HL-60 (cell line): ENCODE results near the gene STAC3.
A peak's percentile ranks its signal among the peaks of the same experiment; 100 is the strongest.

Experiments used
- DNase-seq, 2 experiments: peaks; one replicate each; pipeline ENCODE4 v3.0.0-alpha.2; 2010 to 2020; ENCODE audit warnings: low read depth in 1 of 2, low spot score in 1 of 2
- H3K27ac ChIP-seq: fragments of 250-450 bp; sonication (Bioruptor Pico); replicated peaks from 2 replicates; pipeline ENCODE4 v1.5.1; 2020; ENCODE audit warnings: mild to moderate bottlenecking, moderate library complexity
- H3K27me3 ChIP-seq: fragments of 250-450 bp; sonication (Bioruptor Pico); 2 replicates; pipeline ENCODE4 v1.5.1; 2021; ENCODE audit warnings: mild to moderate bottlenecking, moderate library complexity; ENCODE audit not compliant: insufficient read depth, poor library complexity, severe bottlenecking
- H3K4me3 ChIP-seq: replicated peaks from 2 replicates; pipeline ENCODE4 v1.5.1; 2011; ENCODE audit warnings: mild to moderate bottlenecking, control low read depth, low read length; ENCODE audit not compliant: insufficient read depth
- CTCF ChIP-seq: IDR thresholded peaks from one replicate; pipeline ENCODE4 v1.5.1; 2011; ENCODE audit warnings: low read length, control low read depth, inconsistent platforms; ENCODE audit not compliant: insufficient read depth
- GABPA ChIP-seq: IDR thresholded peaks from 2 replicates; pipeline ENCODE4 v1.6.1; 2012; ENCODE audit warnings: low read depth
- POLR2AphosphoS5 ChIP-seq: IDR thresholded peaks from 2 replicates; pipeline ENCODE4 v1.6.1; 2012; ENCODE audit warnings: low read depth
- SPI1 ChIP-seq: IDR thresholded peaks from 2 replicates; pipeline ENCODE4 v1.6.1; 2012; ENCODE audit warnings: low read depth, mild to moderate bottlenecking, borderline replicate concordance
- TF ChIP-seq, protein P1 (sequence below): IDR thresholded peaks from 2 replicates; pipeline ENCODE4 v1.6.1; 2012; ENCODE audit warnings: low read depth; ENCODE audit not compliant: insufficient replicate concordance

STAC3 gene

DNA sequence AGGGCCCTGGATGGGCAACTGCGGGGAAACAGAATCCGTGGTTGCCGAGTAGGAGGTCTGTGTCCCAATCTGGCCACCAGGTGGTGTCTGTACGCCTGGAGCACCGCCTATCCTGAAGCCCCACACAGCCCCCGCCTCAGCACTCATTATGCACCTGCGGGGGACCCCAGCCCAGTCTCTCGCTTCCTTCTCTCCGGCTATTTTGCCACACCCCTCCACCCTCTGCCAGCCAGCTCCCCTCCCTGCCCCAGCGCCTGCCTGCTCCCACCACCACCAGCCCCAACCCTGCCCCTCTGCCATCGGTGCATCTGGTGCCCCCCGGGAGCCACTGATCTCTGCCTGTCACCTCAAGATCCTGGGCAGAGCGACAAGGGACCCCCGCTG is 36.6 kb downstream of the STAC3 start:
- peak in 1 of 2 experiments; percentile 61 for DNase-seq
- no peak for TF ChIP-seq POLR2AphosphoS5
- TF ChIP-seq, protein P1, sequence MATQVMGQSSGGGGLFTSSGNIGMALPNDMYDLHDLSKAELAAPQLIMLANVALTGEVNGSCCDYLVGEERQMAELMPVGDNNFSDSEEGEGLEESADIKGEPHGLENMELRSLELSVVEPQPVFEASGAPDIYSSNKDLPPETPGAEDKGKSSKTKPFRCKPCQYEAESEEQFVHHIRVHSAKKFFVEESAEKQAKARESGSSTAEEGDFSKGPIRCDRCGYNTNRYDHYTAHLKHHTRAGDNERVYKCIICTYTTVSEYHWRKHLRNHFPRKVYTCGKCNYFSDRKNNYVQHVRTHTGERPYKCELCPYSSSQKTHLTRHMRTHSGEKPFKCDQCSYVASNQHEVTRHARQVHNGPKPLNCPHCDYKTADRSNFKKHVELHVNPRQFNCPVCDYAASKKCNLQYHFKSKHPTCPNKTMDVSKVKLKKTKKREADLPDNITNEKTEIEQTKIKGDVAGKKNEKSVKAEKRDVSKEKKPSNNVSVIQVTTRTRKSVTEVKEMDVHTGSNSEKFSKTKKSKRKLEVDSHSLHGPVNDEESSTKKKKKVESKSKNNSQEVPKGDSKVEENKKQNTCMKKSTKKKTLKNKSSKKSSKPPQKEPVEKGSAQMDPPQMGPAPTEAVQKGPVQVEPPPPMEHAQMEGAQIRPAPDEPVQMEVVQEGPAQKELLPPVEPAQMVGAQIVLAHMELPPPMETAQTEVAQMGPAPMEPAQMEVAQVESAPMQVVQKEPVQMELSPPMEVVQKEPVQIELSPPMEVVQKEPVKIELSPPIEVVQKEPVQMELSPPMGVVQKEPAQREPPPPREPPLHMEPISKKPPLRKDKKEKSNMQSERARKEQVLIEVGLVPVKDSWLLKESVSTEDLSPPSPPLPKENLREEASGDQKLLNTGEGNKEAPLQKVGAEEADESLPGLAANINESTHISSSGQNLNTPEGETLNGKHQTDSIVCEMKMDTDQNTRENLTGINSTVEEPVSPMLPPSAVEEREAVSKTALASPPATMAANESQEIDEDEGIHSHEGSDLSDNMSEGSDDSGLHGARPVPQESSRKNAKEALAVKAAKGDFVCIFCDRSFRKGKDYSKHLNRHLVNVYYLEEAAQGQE = no peak
- peak; percentile 82 for TF ChIP-seq CTCF
- TF ChIP-seq GABPA = no peak
- TF ChIP-seq SPI1 = no peak
- Histone ChIP-seq H3K4me3 (no peak overlapping the region), H3K27me3 (peaks cover 47% of the 10 kb centered on the region), H3K27ac (no peak overlapping the region)

GRCh38 chr12:57213763-57214397 is 37.1 kb downstream of the STAC3 start:
- no peak overlapping the region for H3K27ac ChIP-seq
- TF ChIP-seq POLR2AphosphoS5 = no peak
- TF ChIP-seq, protein P1 = no peak
- TF ChIP-seq SPI1 = no peak
- TF ChIP-seq CTCF = no peak
- H3K27me3 ChIP-seq = peaks cover 42% of the 10 kb centered on the region
- H3K4me3 ChIP-seq = no peak overlapping the region
- DNase-seq = no peak

GRCh38 chr12:57213058-57213715 is 37.8 kb downstream of the STAC3 start:
- TF ChIP-seq SPI1 = no peak
- peak; percentile 88 for TF ChIP-seq CTCF
- TF ChIP-seq, protein P1 = no peak
- peak; percentile 78 to 84 for DNase-seq
- H3K4me3 ChIP-seq = no peak overlapping the region
- no peak overlapping the region for H3K27ac ChIP-seq
- peaks cover 35% of the 10 kb centered on the region for H3K27me3 ChIP-seq
